ELF-1 (cell line): Measurements from ENCODE around the gene SMAD4.
A peak's percentile ranks its signal among the peaks of the same experiment; 100 is the strongest.
"Not testable (repeated sequence)": the region's sequence is repeated elsewhere in the genome, so short reads cannot be mapped to it uniquely, and the experiment has no call there.

ENCODE experiments used
- DNase-seq: peaks from one replicate; pipeline ENCODE4 v3.0.0-alpha.2; 2016; ENCODE audit warnings: low read depth, low spot score

Gene SMAD4

GRCh38 chr18:51110073-51110797, 80.2 kb downstream of the SMAD4 start:
- peak; percentile 87 for DNase-seq

GRCh38 chr18:51111633-51112355, 81.8 kb downstream of the SMAD4 start:
- DNase-seq, result not testable (repeated sequence)

DNA sequence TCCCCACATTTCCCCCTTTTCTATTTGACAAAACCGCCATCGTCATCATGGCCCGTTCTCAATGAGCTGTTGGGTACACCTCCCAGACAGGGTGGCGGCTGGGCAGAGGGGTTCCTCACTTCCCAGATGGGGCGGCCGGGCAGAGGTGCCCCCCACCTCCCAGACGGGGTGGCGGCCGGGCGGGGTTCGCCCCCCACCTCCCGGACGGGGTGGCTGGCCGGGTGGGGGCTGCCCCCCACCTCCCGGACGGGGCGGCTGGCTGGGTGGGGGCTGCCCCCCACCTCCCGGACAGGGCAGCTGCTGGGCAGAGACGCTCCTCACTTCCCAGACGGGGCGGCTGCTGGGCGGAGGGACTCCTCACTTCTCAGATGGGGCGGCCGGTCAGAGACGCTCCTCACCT, 87.0 kb downstream of the SMAD4 start:
- not testable (repeated sequence) for DNase-seq

DNA sequence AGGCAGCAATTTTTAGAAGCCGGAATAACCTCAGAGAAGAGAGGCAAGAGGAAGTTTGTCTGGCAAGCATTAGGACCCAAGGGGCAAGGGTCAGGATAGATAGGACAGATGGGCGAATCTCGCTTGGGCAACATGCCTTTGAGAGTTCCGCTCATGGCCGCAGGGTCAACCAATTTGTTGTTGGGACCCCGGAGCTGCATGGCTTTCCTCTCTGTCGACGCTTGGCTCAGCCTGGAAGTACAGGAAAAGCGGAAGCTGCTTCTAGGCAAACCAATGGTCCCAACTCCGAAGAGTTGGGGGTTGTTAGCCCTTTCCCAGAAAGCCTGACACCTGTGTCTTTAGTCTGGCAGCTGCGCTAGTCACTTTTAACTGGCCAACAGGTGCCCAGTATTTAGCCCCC, 89.5 kb downstream of the SMAD4 start:
- DNase-seq, result not testable (repeated sequence)

GRCh38 chr18:51119976-51120375, 90.0 kb downstream of the SMAD4 start:
- DNase-seq, result not testable (repeated sequence)

DNA sequence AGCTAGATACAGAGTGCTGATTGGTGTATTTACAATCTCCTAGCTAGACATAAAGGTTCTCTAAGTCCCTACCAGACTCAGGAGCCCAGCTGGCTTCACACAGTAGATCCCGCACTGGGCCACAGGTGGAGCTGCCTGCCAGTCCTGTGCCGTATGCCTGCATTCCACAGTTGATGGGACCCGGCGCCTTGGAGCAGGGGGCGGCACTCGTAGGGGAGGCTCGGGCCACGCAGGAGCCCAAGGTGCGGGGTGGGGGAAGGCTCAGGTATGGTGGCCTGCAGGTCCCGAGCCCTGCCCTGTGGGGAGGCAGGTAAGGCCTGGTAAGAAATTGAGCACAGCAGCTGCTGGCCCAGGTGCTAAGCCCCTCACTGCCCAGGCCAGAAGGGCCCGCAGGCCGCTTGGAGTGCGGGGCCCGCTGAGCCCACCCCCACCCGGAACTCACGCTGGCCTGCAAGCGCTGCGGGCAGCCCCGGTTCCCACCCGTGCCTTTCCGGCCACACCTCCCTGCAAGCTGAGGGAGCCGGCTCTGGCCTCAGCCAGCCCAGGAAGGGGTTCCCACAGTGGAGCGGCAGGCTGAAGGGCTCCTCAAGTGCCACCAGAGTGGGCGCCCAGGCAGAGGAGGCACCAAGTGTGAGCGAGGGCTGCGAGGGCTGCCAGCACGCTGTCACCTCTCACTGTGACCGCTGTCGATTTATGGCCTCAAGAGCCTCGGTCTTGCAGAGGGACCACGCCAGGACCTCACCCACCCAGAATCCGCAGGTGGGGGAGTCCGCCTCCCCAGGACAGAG, 91.0 kb downstream of the SMAD4 start:
- DNase-seq, result no peak

DNA sequence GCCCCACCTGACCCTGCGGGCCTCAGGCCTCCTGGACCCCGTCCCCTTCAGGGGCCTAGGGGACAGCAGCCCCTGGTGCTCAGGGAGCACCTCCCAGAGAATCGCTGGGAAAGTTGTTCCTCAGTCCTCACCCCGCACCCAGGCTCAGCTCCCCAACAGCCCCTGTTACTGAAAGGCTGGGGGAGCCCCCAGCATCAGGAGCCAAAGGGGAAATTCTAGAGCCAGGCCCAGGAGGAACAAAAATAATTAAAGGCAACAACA, 91.5 kb downstream of the SMAD4 start:
- no peak for DNase-seq

DNA sequence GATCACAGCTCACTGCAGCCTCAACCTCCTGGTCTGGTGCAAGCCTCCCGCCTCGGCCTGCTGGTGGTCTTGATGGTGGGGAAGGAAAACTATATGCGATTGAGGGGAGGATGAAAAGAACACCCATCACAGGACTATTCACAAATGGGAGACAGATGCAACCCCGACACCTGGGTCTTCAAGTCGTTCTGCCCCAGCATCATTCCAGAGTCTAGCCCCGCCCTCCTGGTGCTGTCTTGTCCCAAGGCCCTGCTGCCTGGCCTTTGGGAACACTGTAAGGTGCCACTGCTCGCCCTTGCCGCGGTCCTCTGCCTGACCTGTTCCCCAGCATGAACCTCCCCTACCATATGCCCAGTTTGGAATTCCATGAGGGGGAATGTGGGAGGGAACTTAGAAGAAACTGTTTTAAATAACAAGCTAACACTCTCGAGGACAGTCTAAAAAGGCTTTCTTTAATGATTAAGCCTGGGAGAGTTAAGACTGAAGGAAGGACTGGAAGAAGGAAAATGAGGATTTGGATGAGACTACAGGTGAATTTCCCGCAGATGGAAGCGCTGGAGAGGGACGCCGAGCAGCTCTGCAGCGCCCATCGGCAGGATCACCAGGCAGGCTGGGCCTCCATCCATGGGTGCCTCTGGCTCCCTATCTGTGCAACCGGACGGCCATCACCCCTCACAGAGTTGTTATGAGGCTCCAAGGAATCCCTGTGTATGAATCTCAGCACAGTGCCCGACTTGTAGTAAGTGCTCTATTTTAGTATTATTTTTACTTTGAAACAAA, 92.4 kb downstream of the SMAD4 start:
- no peak for DNase-seq

GRCh38 chr18:51123046-51123395, 93.0 kb downstream of the SMAD4 start:
- no peak for DNase-seq

DNA sequence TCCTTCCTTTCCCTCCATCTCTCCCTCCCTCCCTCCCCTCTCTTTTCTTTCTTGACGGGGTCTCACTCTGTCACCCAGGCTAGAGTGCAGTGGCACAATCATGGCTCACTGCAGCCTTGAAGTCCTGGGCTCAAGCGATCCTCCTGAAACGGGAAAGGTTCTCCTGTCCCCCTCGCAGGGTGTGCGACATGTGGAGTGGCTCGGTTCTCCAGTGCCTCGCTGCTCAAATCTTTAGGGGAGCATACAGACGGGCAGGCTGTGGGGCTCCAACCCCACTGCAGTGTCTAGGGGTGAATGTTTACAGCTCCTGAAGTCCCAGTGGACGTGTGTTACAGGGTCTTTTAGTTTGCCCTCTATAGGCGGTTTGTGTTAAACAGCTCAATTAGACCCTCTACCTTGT, 93.5 kb downstream of the SMAD4 start:
- no peak for DNase-seq

GRCh38 chr18:51123936-51124486, 94.0 kb downstream of the SMAD4 start:
- DNase-seq, result no peak

DNA sequence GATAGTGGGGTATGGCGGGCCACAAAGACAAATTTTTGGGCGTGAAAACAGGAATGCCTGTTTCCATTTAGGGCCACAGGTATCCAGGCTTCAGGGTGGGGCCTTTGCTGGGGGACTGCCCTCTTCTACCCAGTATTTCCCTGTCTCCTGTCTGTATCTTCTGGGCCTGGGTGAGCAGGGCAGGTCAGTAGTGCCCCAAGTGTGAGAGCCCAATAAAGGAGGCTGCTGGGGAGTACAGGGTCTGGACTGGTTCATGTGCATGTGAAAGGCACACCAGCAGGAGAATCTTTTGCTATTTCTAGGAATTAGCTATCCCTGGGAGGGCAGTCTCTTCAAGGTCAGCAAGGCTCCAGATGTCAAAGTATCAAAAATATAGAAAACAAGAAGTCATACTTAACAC, 96.0 kb downstream of the SMAD4 start:
- no peak for DNase-seq

GRCh38 chr18:51127664-51128063, 97.7 kb downstream of the SMAD4 start:
- DNase-seq, result no peak

DNA sequence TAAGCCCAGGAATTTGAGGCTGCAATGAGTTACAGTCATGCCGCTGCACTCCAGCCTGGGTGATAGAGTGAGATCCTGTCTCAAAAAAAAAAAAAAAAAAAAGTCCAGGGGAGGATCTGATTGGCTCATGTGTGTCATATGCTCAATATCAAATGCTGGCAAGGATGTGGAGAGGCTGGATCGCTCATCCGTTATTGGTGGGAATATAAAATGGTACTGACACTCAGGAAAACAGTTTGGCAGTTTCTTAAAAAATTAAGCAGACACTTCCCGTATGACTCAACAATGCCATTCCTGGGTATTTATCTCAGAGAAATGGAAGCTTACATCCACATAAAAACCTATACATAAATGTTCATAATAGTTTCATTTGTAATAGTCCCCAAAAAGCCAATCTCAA, 98.5 kb downstream of the SMAD4 start:
- no peak for DNase-seq

- DNase-seq, result no peak
Observed at GRCh38 chr18:51132256-51132935, 102.4 kb downstream of the SMAD4 start.

GRCh38 chr18:51133580-51134160, 103.7 kb downstream of the SMAD4 start:
- DNase-seq, result no peak
